OCI-LY1 (cell line): ENCODE results near the gene SERPINE1.

ENCODE experiments used
- EZH2 ChIP-seq: fragments of 200-600 bp; sonication (generic), shearing (Covaris generic); IDR thresholded peaks from 2 replicates; pipeline ENCODE4 v1.8.0; 2017; ENCODE audit warnings: borderline replicate concordance, mixed run types, mild to moderate bottlenecking, antibody characterized with exemption, low read length, moderate library complexity, mixed read lengths
- TF ChIP-seq, protein P1 (sequence below): fragments of 200-600 bp; sonication (generic), shearing (Covaris generic); IDR thresholded peaks from 2 replicates; pipeline ENCODE4 v1.5.1; 2017; ENCODE audit warnings: mild to moderate bottlenecking, antibody characterized with exemption, low read length, moderate library complexity, mixed read lengths

DNA sequence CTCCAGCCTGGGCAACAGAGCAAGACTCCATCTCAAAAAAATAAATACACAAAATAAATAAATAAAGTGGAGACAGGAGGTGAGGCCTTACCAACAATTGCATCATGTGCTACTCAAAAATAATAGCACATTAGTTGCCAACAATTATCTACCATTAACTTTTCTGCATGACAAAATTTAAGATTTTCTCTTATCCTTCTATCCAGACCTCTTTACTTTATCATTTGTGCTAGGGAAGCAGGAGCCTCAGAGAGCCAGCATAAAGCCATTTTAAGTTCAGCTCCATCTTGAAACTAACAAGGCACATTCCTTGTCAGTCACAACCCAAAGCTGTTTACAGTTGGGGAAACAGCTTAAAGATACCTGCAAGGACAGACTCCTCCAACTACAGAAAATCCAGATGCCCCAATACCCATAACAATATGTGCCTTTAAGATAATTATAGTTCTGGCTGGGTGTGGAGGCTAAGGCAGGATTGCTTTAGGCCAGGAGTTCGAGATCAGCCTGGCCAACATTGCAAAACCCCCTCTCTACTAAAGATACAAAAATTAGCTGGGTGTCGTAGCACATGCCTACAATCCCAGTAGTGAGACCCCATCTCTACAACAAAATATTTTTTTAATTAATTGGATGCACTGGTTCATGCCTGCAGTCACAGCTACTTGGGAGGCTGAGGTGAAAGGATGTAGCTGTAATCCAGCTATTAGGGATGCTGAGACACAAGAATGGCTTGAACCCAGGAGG, 25.2 kb downstream of the SERPINE1 start:
- TF ChIP-seq, protein P1, sequence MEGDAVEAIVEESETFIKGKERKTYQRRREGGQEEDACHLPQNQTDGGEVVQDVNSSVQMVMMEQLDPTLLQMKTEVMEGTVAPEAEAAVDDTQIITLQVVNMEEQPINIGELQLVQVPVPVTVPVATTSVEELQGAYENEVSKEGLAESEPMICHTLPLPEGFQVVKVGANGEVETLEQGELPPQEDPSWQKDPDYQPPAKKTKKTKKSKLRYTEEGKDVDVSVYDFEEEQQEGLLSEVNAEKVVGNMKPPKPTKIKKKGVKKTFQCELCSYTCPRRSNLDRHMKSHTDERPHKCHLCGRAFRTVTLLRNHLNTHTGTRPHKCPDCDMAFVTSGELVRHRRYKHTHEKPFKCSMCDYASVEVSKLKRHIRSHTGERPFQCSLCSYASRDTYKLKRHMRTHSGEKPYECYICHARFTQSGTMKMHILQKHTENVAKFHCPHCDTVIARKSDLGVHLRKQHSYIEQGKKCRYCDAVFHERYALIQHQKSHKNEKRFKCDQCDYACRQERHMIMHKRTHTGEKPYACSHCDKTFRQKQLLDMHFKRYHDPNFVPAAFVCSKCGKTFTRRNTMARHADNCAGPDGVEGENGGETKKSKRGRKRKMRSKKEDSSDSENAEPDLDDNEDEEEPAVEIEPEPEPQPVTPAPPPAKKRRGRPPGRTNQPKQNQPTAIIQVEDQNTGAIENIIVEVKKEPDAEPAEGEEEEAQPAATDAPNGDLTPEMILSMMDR = no peak
- TF ChIP-seq EZH2 = no peak
